Motor neuron (in vitro differentiated cells): ENCODE measurements around the gene PRR33. TPM values are rescaled to one million over a fixed set of nuclear protein-coding genes. Genes with fewer than 3 reads are reported as not detected.

Experiments used
- ATAC-seq, 8 experiments: fragments of 200-7000 bp; cut with Tn5 transposase; replicated peaks in 6 of 8; 2 replicates each; pipeline ENCODE4 v1.8.0; 2021; ENCODE audit warnings: mild to moderate bottlenecking in 8 of 8, moderate library complexity in 8 of 8
- H3K27ac ChIP-seq, 2 donors: fragments of 250-450 bp; sonication (Bioruptor Pico); 2 replicates each; pipeline ENCODE4 v1.9.0; 2021; ENCODE audit warnings: antibody characterized with exemption in 2 of 2, mild to moderate bottlenecking in 2 of 2, moderate library complexity in 1 of 2
- H3K4me1 ChIP-seq, 2 donors: fragments of 250-450 bp; sonication (Bioruptor Pico); replicated peaks in 1 of 2; 2 replicates each; pipeline ENCODE4 v1.6.1; 2021; ENCODE audit warnings: antibody characterized with exemption in 2 of 2, mild to moderate bottlenecking in 2 of 2, moderate library complexity in 1 of 2
- H3K4me3 ChIP-seq, 5 donors: fragments of 250-450 bp; sonication (Bioruptor Pico); 2 replicates each; pipeline ENCODE4 v1.9.0; 2021; ENCODE audit warnings: antibody characterized with exemption in 5 of 5, mild to moderate bottlenecking in 5 of 5, moderate library complexity in 4 of 5
- WGBS, 10 experiments: fragments of 450-650 bp; shearing (Covaris generic); methylation state at CpG; one replicate each; pipeline ENCODE4 v1.0.0; 2022; 5-methylcytosine and 5-hydroxymethylcytosine counted together
- in situ Hi-C, 9 experiments: fragments of 400-800 bp; cut with MboI; loops; one replicate each; pipeline ENCODE4 v1.15.0; 2021; ENCODE audit warnings: low sequenced_read_pairs in 9 of 9, low pct_unique_long_range_greater_than_20kb in 2 of 9; ENCODE audit not compliant: unreplicated experiment in 9 of 9
- total RNA-seq, 8 experiments: library from RNA; unstranded; fragments of 300-600 nt; gene quantifications; 2 replicates each; pipeline versions ENCODE4 v1.2.3 to v1.2.4, GENCODE V29; 2022

The PRR33 gene
- total RNA-seq, 8 experiments from 2014 or later, result 0.13 to 1.1 (median 0.25) TPM; not detected in 2

GRCh38 chr11:1871531-1871930 is 20.2 kb downstream of the PRR33 start:
- peaks cover 0 to 20% of the 10 kb centered on the region in 2 donors for H3K4me1 ChIP-seq
- no peak overlapping the region for H3K27ac ChIP-seq
- no peak for ATAC-seq
- no peak overlapping the region for H3K4me3 ChIP-seq
- WGBS, 10 experiments, result no CpG with 5 or more reads among the region's 15 CpGs
- in situ Hi-C loops, result no loop called here

GRCh38 chr11:1870721-1871466 is 20.8 kb downstream of the PRR33 start:
- ATAC-seq, result peak; percentile 24 to 82 (median 55)
- whole genome bisulfite sequencing, 10 experiments, result 1 to 18% (median 14%) methylated on average over 5 to 16 of the region's 50 CpGs; no CpG with 5 or more reads in 7 of the 10 experiments
- no peak overlapping the region for H3K4me3 ChIP-seq
- H3K4me1 ChIP-seq, result peaks cover 0 to 18% of the 10 kb centered on the region in 2 donors
- H3K27ac ChIP-seq, result no peak overlapping the region
- in situ Hi-C loops, result no loop called here

- in situ Hi-C loops, result no loop called here
- Histone ChIP-seq H3K4me1 (peaks cover 0 to 13% of the 10 kb centered on the region in 2 donors), H3K4me3 (no peak overlapping the region), H3K27ac (no peak overlapping the region)
- 10 to 100% (median 10%) methylated on average over 1 to 2 of the region's 12 CpGs; no CpG with 5 or more reads in 7 of the 10 experiments for WGBS, 10 experiments
- peak in 3 of 8 experiments; percentile 3 to 41 (median 4) for ATAC-seq
Observed at GRCh38 chr11:1870326-1870696, 21.4 kb downstream of the PRR33 start.

GRCh38 chr11:1869427-1870325 is 22.0 kb downstream of the PRR33 start:
- H3K27ac ChIP-seq, result no peak overlapping the region
- in situ Hi-C loops, result no loop called here
- H3K4me3 ChIP-seq, result no peak overlapping the region
- H3K4me1 ChIP-seq, result peaks cover 0 to 17% of the 10 kb centered on the region in 2 donors
- 0% methylated on average over 2 of the region's 34 CpGs; no CpG with 5 or more reads in 9 of the 10 experiments for WGBS, 10 experiments
- ATAC-seq, result peak in 4 of 8 experiments; percentile 16 to 67 (median 40)

- 0 to 80% (median 80%) methylated on average over 1 to 5 of the region's 25 CpGs; no CpG with 5 or more reads in 6 of the 10 experiments for WGBS, 10 experiments
- Histone ChIP-seq H3K4me3 (no peak overlapping the region), H3K4me1 (peaks cover 0 to 24% of the 10 kb centered on the region in 2 donors), H3K27ac (no peak overlapping the region)
- in situ Hi-C loops, result no loop called here
- peak in 2 of 8 experiments; percentile 2 to 9 for ATAC-seq
Observed at GRCh38 chr11:1868636-1869291, 22.9 kb downstream of the PRR33 start.

GRCh38 chr11:1868056-1868635 is 23.5 kb downstream of the PRR33 start:
- in situ Hi-C loops, result no loop called here
- Histone ChIP-seq H3K4me3 (no peak overlapping the region), H3K4me1 (peaks cover 0 to 24% of the 10 kb centered on the region in 2 donors), H3K27ac (no peak overlapping the region)
- WGBS, 10 experiments, result 100% methylated on average over 1 of the region's 14 CpGs; no CpG with 5 or more reads in 9 of the 10 experiments
- no peak for ATAC-seq

- 60% methylated on average over 1 of the region's 8 CpGs; no CpG with 5 or more reads in 9 of the 10 experiments for WGBS, 10 experiments
- Histone ChIP-seq H3K4me1 (peaks cover 0 to 22% of the 10 kb centered on the region in 2 donors), H3K27ac (no peak overlapping the region), H3K4me3 (no peak overlapping the region)
- in situ Hi-C loops, result no loop called here
- ATAC-seq, result no peak
Observed at GRCh38 chr11:1867381-1867780, 24.3 kb downstream of the PRR33 start.

GRCh38 chr11:1866776-1867175 is 24.9 kb downstream of the PRR33 start:
- 62 to 87% (median 73%) methylated on average over 1 to 3 of the region's 15 CpGs; no CpG with 5 or more reads in 6 of the 10 experiments for whole genome bisulfite sequencing, 10 experiments
- no peak overlapping the region for H3K4me3 ChIP-seq
- no peak overlapping the region for H3K27ac ChIP-seq
- in situ Hi-C loops, result no loop called here
- H3K4me1 ChIP-seq, result peaks cover 0 to 22% of the 10 kb centered on the region in 2 donors
- ATAC-seq, result no peak

GRCh38 chr11:1866226-1866625 is 25.5 kb downstream of the PRR33 start:
- H3K4me1 ChIP-seq, result peaks cover 0 to 19% of the 10 kb centered on the region in 2 donors
- no peak overlapping the region for H3K4me3 ChIP-seq
- no peak for ATAC-seq
- 80 to 100% (median 92%) methylated on average over 1 to 2 of the region's 8 CpGs; no CpG with 5 or more reads in 6 of the 10 experiments for WGBS, 10 experiments
- no peak overlapping the region for H3K27ac ChIP-seq
- in situ Hi-C loops, result no loop called here

- ATAC-seq, result peak in 3 of 8 experiments; percentile 5 to 32 (median 14)
Observed at GRCh38 chr11:1864831-1865665, 26.6 kb downstream of the PRR33 start.

GRCh38 chr11:1864231-1864630 is 27.5 kb downstream of the PRR33 start:
- no CpG with 5 or more reads among the region's 18 CpGs for WGBS, 10 experiments
- Histone ChIP-seq H3K4me1 (peaks cover 0 to 13% of the 10 kb centered on the region in 2 donors), H3K4me3 (no peak overlapping the region), H3K27ac (no peak overlapping the region)
- in situ Hi-C loops, result no loop called here
- ATAC-seq, result peak in 3 of 8 experiments; percentile 15 to 27 (median 17)

More at GRCh38 chr11:1864831-1865665, 26.6 kb downstream of the PRR33 start:
- H3K4me3 ChIP-seq, result no peak overlapping the region
- H3K4me1 ChIP-seq, result peaks cover 0 to 13% of the 10 kb centered on the region in 2 donors
- H3K27ac ChIP-seq, result no peak overlapping the region
- in situ Hi-C loops, result no loop called here
- WGBS, 10 experiments, result 81 to 100% methylated on average over 5 to 14 of the region's 30 CpGs; no CpG with 5 or more reads in 8 of the 10 experiments
